Testis (tissue), 3 donors: ENCODE results near the gene AVP. TPM values are rescaled to one million over a fixed set of nuclear protein-coding genes. Genes with fewer than 3 reads are reported as not detected.
"Not testable (repeated sequence)": the region's sequence is repeated elsewhere in the genome, so short reads cannot be mapped to it uniquely, and the experiment has no call there.

Source experiments
- DNase-seq: peaks from one replicate; pipeline ENCODE4 v3.0.0-alpha.2; 2019
- H3K27ac ChIP-seq, 2 donors: fragments of 200-600 bp; sonication (generic); one replicate each; pipeline ENCODE4 v1.5.1; 2019
- H3K27me3 ChIP-seq: fragments of 200-600 bp; sonication (generic); one replicate; pipeline ENCODE4 v1.5.1; 2019
- H3K36me3 ChIP-seq: fragments of 200-600 bp; sonication (generic); one replicate; pipeline ENCODE4 v1.5.1; 2017; ENCODE audit warnings: low read depth; ENCODE audit errors: missing control alignments
- H3K4me1 ChIP-seq: fragments of 200-600 bp; sonication (generic); one replicate; pipeline ENCODE4 v1.5.1; 2019
- H3K4me3 ChIP-seq, 2 donors: fragments of 200-600 bp; sonication (generic); one replicate each; pipeline ENCODE4 v1.5.1; 2017 to 2019
- H3K9me3 ChIP-seq: fragments of 200-600 bp; sonication (generic); one replicate; pipeline ENCODE4 v1.5.1; 2017
- CTCF ChIP-seq, 3 experiments: fragments of 450-650 bp in 2 of 3; fragments of 200-600 bp in 1 of 3; sonication (generic) in 1 of 3; IDR thresholded peaks; one replicate each; pipeline ENCODE4 v1.5.1; 2016 to 2019; ENCODE audit warnings: antibody characterized with exemption in 3 of 3, mild to moderate bottlenecking in 2 of 3, moderate library complexity in 1 of 3
- POLR2A ChIP-seq: fragments of 450-650 bp; IDR thresholded peaks from one replicate; pipeline ENCODE4 v1.6.1; 2017; ENCODE audit warnings: antibody characterized with exemption, mild to moderate bottlenecking, moderate library complexity
- WGBS, 2 donors: methylation state at CpG; one replicate each; pipeline ENCODE4 v1.1.5; 2018; 5-methylcytosine and 5-hydroxymethylcytosine counted together
- intact Hi-C: fragments of 100-400 bp; cut with DNase I; formaldehyde crosslinking; loops from one replicate; pipeline ENCODE4 v1.15.1; 2023; ENCODE audit warnings: low total_unique reads
- polyA plus RNA-seq: library from polyadenylated mRNA; stranded (reverse); fragments of 350-450 nt; fragmentation: Illumina TruSeq; extraction: RNeasy Lipid Tissue Mini Kit (QIAGEN cat#74804); gene quantifications from one replicate; pipeline ENCODE4 v1.2.3, GENCODE V29; 2014; ENCODE audit warnings: low read depth, low replicate concordance; ENCODE audit not compliant: insufficient read depth
- total RNA-seq, 2 donors: library from RNA; depleted of rRNA; stranded (reverse); fragments of >200 nt; gene quantifications; one replicate each; pipeline ENCODE4 v1.2.3, GENCODE V29; 2016

The AVP gene
- total and polyA plus RNA-seq, 3 donors from 2014 or later, result 1.3 TPM; not detected in 2

GRCh38 chr20:3117839-3118379 lies 33.4 kb upstream of the AVP start:
- WGBS, 2 donors, result 53 to 66% methylated on average over 14 of the region's 14 CpGs
- H3K27ac ChIP-seq, result peak overlapping the region; percentile 53 to 55
- H3K9me3 ChIP-seq, H3K36me3 ChIP-seq, intact Hi-C loops, H3K4me1 ChIP-seq, H3K4me3 ChIP-seq, H3K27me3 ChIP-seq: not testable (repeated sequence)
- peak; percentile 74 for DNase-seq
- peak; percentile 43 to 56 (median 51) for TF ChIP-seq CTCF (IDR thresholded peaks at IDR 0.05)

GRCh38 chr20:3116341-3116740 lies 31.8 kb upstream of the AVP start:
- DNase-seq, result no peak
- Histone ChIP-seq H3K36me3 (no peaks in the 10 kb centered on the region), H3K4me1 (peaks cover 7% of the 10 kb centered on the region), H3K4me3 (no peak overlapping the region), H3K27me3 (no peaks in the 10 kb centered on the region), H3K9me3 (no peaks in the 10 kb centered on the region), H3K27ac (no peak overlapping the region)
- WGBS, 2 donors, result 71 to 84% methylated on average over 4 of the region's 4 CpGs
- intact Hi-C loops, result no loop called here
- TF ChIP-seq CTCF (IDR thresholded peaks at IDR 0.05) (no peak), POLR2A (no peak)

GRCh38 chr20:3115190-3116107 lies 30.9 kb upstream of the AVP start:
- DNase-seq, result peak; percentile 38
- Histone ChIP-seq H3K9me3 (no peaks in the 10 kb centered on the region), H3K27ac (no peak overlapping the region), H3K36me3 (no peaks in the 10 kb centered on the region), H3K4me3 (no peak overlapping the region), H3K27me3 (no peaks in the 10 kb centered on the region), H3K4me1 (peaks cover 7% of the 10 kb centered on the region)
- WGBS, 2 donors, result 49 to 57% methylated on average over 28 to 30 of the region's 30 CpGs
- intact Hi-C loops, result no loop called here
- TF ChIP-seq POLR2A, result no peak
- peak; percentile 46 to 84 (median 48) for TF ChIP-seq CTCF (IDR thresholded peaks at IDR 0.05)

GRCh38 chr20:3111995-3112394 lies 27.5 kb upstream of the AVP start:
- Histone ChIP-seq H3K27ac (no peak overlapping the region), H3K4me3 (no peak overlapping the region), H3K36me3 (no peaks in the 10 kb centered on the region), H3K4me1 (no peaks in the 10 kb centered on the region), H3K27me3 (no peaks in the 10 kb centered on the region), H3K9me3 (no peaks in the 10 kb centered on the region)
- TF ChIP-seq POLR2A (no peak), CTCF (IDR thresholded peaks at IDR 0.05) (no peak)
- DNase-seq, result no peak
- WGBS, 2 donors, result 65 to 86% methylated on average over 2 of the region's 2 CpGs
- intact Hi-C loops, result no loop called here
